Liver (tissue), 9 donors: ENCODE results near the gene LRIT2. TPM values are rescaled to one million over a fixed set of nuclear protein-coding genes. Genes with fewer than 3 reads are reported as not detected.

Source experiments
- DNase-seq: peaks from one replicate; pipeline ENCODE4 v3.0.0-alpha.2; 2017; ENCODE audit warnings: low spot score
- H3K27ac ChIP-seq, 2 donors: one replicate each; pipeline ENCODE4 v1.7.0; 2013; ENCODE audit warnings: inconsistent platforms in 2 of 2, low read length in 2 of 2, control low read depth in 1 of 2, low read depth in 1 of 2, mild to moderate bottlenecking in 1 of 2
- H3K27me3 ChIP-seq, 4 donors: one replicate each; pipeline versions ENCODE4 v1.6.1 to v1.7.0; 2013; ENCODE audit warnings: low read length in 3 of 4, inconsistent platforms in 1 of 4, mild to moderate bottlenecking in 1 of 4, moderate library complexity in 1 of 4; ENCODE audit not compliant: control insufficient read depth in 4 of 4, insufficient read depth in 4 of 4
- H3K36me3 ChIP-seq, 4 donors: one replicate each; pipeline versions ENCODE4 v1.6.1 to v1.7.0; 2013; ENCODE audit warnings: low read length in 3 of 4, mild to moderate bottlenecking in 3 of 4, low read depth in 1 of 4, moderate library complexity in 1 of 4; ENCODE audit not compliant: control insufficient read depth in 4 of 4, insufficient read depth in 3 of 4
- H3K4me1 ChIP-seq, 4 donors: one replicate each; pipeline versions ENCODE4 v1.6.1 to v1.7.0; 2013; ENCODE audit warnings: low read length in 3 of 4, mild to moderate bottlenecking in 3 of 4, moderate library complexity in 1 of 4; ENCODE audit not compliant: control insufficient read depth in 4 of 4, insufficient read depth in 4 of 4
- H3K4me3 ChIP-seq, 3 donors: one replicate each; pipeline versions ENCODE4 v1.6.1 to v1.7.0; 2013; ENCODE audit warnings: low read length in 3 of 3, control low read depth in 1 of 3, low read depth in 1 of 3, mild to moderate bottlenecking in 1 of 3
- H3K9ac ChIP-seq, 2 donors: one replicate each; pipeline ENCODE4 v1.7.0; 2013; ENCODE audit warnings: low read length in 2 of 2, mild to moderate bottlenecking in 2 of 2, moderate library complexity in 2 of 2, control low read depth in 1 of 2, low read depth in 1 of 2
- H3K9me3 ChIP-seq, 4 donors: one replicate each; pipeline versions ENCODE4 v1.6.1 to v1.7.0; 2013; ENCODE audit warnings: low read length in 3 of 4; ENCODE audit not compliant: control insufficient read depth in 4 of 4
- ATF3 ChIP-seq: IDR thresholded peaks from 2 replicates; pipeline ENCODE4 v1.6.1; 2016; ENCODE audit warnings: antibody characterized with exemption
- CTCF ChIP-seq: fragments of 150-350 bp; IDR thresholded peaks from 2 replicates; pipeline ENCODE4 v1.5.1; 2017; ENCODE audit warnings: improper control_type of control experiment, low read depth, low read length; ENCODE audit not compliant: missing input control
- EGR1 ChIP-seq, 2 donors: IDR thresholded peaks; 2 replicates each; pipeline ENCODE4 v1.6.1; 2016 to 2018; ENCODE audit warnings: antibody characterized with exemption in 2 of 2, low read depth in 2 of 2
- FOXA1 ChIP-seq: IDR thresholded peaks from 2 replicates; pipeline ENCODE4 v1.6.1; 2016; ENCODE audit warnings: antibody characterized with exemption
- FOXA2 ChIP-seq: IDR thresholded peaks from 2 replicates; pipeline ENCODE4 v1.6.1; 2016; ENCODE audit warnings: antibody characterized with exemption
- GABPA ChIP-seq, 2 donors: IDR thresholded peaks in 1 of 2; conservative IDR thresholded peaks in 1 of 2; 2 replicates each; pipeline ENCODE4 v1.6.1; 2016; ENCODE audit warnings: antibody characterized with exemption in 2 of 2, mild to moderate bottlenecking in 1 of 2, moderate library complexity in 1 of 2
- HNF4A ChIP-seq, 2 donors: conservative IDR thresholded peaks; 2 replicates each; pipeline ENCODE4 v1.6.1; 2016; ENCODE audit warnings: antibody characterized with exemption in 2 of 2, mild to moderate bottlenecking in 2 of 2
- HNF4G ChIP-seq: IDR thresholded peaks from 2 replicates; pipeline ENCODE4 v1.6.1; 2016; ENCODE audit warnings: antibody characterized with exemption
- JUND ChIP-seq, 2 donors: IDR thresholded peaks; 2 replicates each; pipeline ENCODE4 v1.6.1; 2016; ENCODE audit warnings: antibody characterized with exemption in 2 of 2
- NR2F2 ChIP-seq: IDR thresholded peaks from 2 replicates; pipeline ENCODE4 v1.6.1; 2016; ENCODE audit warnings: antibody characterized with exemption
- RAD21 ChIP-seq, 2 donors: IDR thresholded peaks; 2 replicates each; pipeline ENCODE4 v1.6.1; 2016; ENCODE audit warnings: antibody characterized with exemption in 2 of 2, mild to moderate bottlenecking in 2 of 2
- RXRA ChIP-seq, 2 donors: IDR thresholded peaks; 2 replicates each; pipeline ENCODE4 v1.6.1; 2017 to 2018; ENCODE audit warnings: antibody characterized with exemption in 2 of 2, mild to moderate bottlenecking in 1 of 2
- SP1 ChIP-seq: IDR thresholded peaks from 2 replicates; pipeline ENCODE4 v1.6.1; 2018; ENCODE audit warnings: antibody characterized with exemption, mild to moderate bottlenecking
- TAF1 ChIP-seq: conservative IDR thresholded peaks from 2 replicates; pipeline ENCODE4 v1.6.1; 2016; ENCODE audit warnings: antibody characterized with exemption, mild to moderate bottlenecking
- YY1 ChIP-seq: IDR thresholded peaks from 2 replicates; pipeline ENCODE4 v1.6.1; 2016; ENCODE audit warnings: antibody characterized with exemption, mild to moderate bottlenecking
- WGBS: extraction: QIAGEN DNeasy Blood & Tissue Kit; methylation state at CpG from one replicate; pipeline ENCODE4 v1.1.7; 2013; 5-methylcytosine and 5-hydroxymethylcytosine counted together
- polyA plus RNA-seq, 2 donors: library from polyadenylated mRNA; stranded (reverse) in 1 of 2; unstranded in 1 of 2; fragments of 200-250 nt in 1 of 2; fragments of >200 nt in 1 of 2; fragmentation: Nextera tagmentation in 1 of 2; extraction: Ambion mirVana in 1 of 2; gene quantifications; one replicate each; pipeline versions ENCODE4 v1.2.1 to v1.2.3, GENCODE V29; 2013 to 2015
- total RNA-seq, 2 donors: library from RNA; depleted of rRNA; stranded (reverse); fragments of >200 nt; gene quantifications; one replicate each; pipeline ENCODE4 v1.2.3, GENCODE V29; 2014
- TF ChIP-seq, protein P1 (sequence below): IDR thresholded peaks from 2 replicates; pipeline ENCODE4 v1.6.1; 2016; ENCODE audit warnings: antibody characterized with exemption
- TF ChIP-seq, protein P2 (sequence below): IDR thresholded peaks from 2 replicates; pipeline ENCODE4 v1.6.1; 2016; ENCODE audit warnings: antibody characterized with exemption
- donor health status: healthy.
- donor health status: healthy.
- donor health status: healthy.
- donor health status: healthy.
- donor health status: healthy.

The LRIT2 gene
- total and polyA plus RNA-seq, 4 donors: not detected

- Histone ChIP-seq H3K27ac (no peak overlapping the region), H3K27me3 (no peaks in the 10 kb centered on the region), H3K9me3 (no peaks in the 10 kb centered on the region), H3K4me3 (no peak overlapping the region), H3K9ac (no peak overlapping the region), H3K4me1 (no peaks in the 10 kb centered on the region), H3K36me3 (no peaks in the 10 kb centered on the region)
- DNase-seq: no peak
- WGBS: 86% methylated on average over 11 of the region's 11 CpGs
- TF ChIP-seq NR2F2 (no peak), RAD21 (IDR thresholded peaks at IDR 0.05) (no peak), EGR1 (IDR thresholded peaks at IDR 0.05; ENCODE audit: low read depth in 2 of 2) (no peak), CTCF (no peak), RXRA (IDR thresholded peaks at IDR 0.05) (no peak), YY1 (no peak), JUND (IDR thresholded peaks at IDR 0.05) (no peak), ATF3 (no peak), HNF4G (no peak), SP1 (no peak), FOXA2 (no peak), TAF1 (no peak), GABPA (IDR thresholded peaks at IDR 0.05 in 1 of 2, conservative IDR thresholded peaks at IDR 0.05 in 1 of 2) (no peak)
- TF ChIP-seq, protein P1, sequence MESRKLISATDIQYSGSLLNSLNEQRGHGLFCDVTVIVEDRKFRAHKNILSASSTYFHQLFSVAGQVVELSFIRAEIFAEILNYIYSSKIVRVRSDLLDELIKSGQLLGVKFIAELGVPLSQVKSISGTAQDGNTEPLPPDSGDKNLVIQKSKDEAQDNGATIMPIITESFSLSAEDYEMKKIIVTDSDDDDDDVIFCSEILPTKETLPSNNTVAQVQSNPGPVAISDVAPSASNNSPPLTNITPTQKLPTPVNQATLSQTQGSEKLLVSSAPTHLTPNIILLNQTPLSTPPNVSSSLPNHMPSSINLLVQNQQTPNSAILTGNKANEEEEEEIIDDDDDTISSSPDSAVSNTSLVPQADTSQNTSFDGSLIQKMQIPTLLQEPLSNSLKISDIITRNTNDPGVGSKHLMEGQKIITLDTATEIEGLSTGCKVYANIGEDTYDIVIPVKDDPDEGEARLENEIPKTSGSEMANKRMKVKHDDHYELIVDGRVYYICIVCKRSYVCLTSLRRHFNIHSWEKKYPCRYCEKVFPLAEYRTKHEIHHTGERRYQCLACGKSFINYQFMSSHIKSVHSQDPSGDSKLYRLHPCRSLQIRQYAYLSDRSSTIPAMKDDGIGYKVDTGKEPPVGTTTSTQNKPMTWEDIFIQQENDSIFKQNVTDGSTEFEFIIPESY: no peak
- TF ChIP-seq, protein P2, sequence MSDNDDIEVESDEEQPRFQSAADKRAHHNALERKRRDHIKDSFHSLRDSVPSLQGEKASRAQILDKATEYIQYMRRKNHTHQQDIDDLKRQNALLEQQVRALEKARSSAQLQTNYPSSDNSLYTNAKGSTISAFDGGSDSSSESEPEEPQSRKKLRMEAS: no peak
These were observed 12.3 kb downstream of the LRIT2 start for GRCh38 chr10:84213076-84213475.

- WGBS: 77% methylated on average over 5 of the region's 5 CpGs
These were observed 13.3 kb downstream of the LRIT2 start for GRCh38 chr10:84212014-84212413.

DNA sequence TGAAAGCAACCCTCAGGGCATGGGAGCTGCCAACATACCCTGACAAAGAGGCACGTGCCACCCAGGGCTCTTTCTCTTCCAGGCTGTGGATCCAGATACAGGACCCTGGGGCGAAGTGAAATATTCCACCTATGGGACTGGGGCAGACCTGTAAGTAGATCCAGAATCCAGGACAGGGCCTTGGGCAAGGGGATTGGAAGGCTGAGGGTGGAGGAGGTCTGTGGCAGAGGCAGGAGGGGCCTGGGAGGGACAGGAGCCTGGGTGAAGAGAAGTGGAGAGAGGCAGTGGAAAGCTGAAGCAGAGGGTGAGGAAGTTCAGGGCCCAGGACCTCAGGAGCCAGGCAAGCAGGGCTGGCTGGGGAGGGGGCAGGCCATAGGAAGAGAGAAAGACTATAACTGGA lies 13.8 kb downstream of the LRIT2 start:
- 81% methylated on average over 2 of the region's 2 CpGs for WGBS
- no peak overlapping the region for H3K27ac ChIP-seq

More at GRCh38 chr10:84212014-84212413, 13.3 kb downstream of the LRIT2 start:
- Histone ChIP-seq H3K9ac (no peak overlapping the region), H3K36me3 (no peaks in the 10 kb centered on the region), H3K27ac (no peak overlapping the region), H3K9me3 (no peaks in the 10 kb centered on the region), H3K27me3 (no peaks in the 10 kb centered on the region), H3K4me3 (no peak overlapping the region), H3K4me1 (no peaks in the 10 kb centered on the region)
- no peak for TF ChIP-seq GABPA (IDR thresholded peaks at IDR 0.05 in 1 of 2, conservative IDR thresholded peaks at IDR 0.05 in 1 of 2)
- DNase-seq: no peak

More for the DNA sequence above, 13.8 kb downstream of the LRIT2 start:
- Histone ChIP-seq H3K36me3 (no peaks in the 10 kb centered on the region), H3K4me1 (no peaks in the 10 kb centered on the region), H3K4me3 (no peak overlapping the region), H3K9ac (no peak overlapping the region), H3K27me3 (peaks cover 0 to 4% (median 0%) of the 10 kb centered on the region in 4 donors), H3K9me3 (no peaks in the 10 kb centered on the region)
- no peak for DNase-seq
- TF ChIP-seq GABPA (IDR thresholded peaks at IDR 0.05 in 1 of 2, conservative IDR thresholded peaks at IDR 0.05 in 1 of 2) (no peak), HNF4G (no peak), YY1 (no peak), RAD21 (IDR thresholded peaks at IDR 0.05) (no peak), ATF3 (no peak), FOXA1 (no peak), FOXA2 (no peak), NR2F2 (no peak), EGR1 (IDR thresholded peaks at IDR 0.05; ENCODE audit: low read depth in 2 of 2) (no peak), JUND (IDR thresholded peaks at IDR 0.05) (no peak), CTCF (no peak), HNF4A (conservative IDR thresholded peaks at IDR 0.05) (no peak), TAF1 (no peak)
- TF ChIP-seq, protein P2: no peak
- TF ChIP-seq, protein P1: no peak
